ENCODE data around the gene GFPT2. TPM values are rescaled to one million over a fixed set of nuclear protein-coding genes. Genes with fewer than 3 reads are reported as not detected.
A peak's percentile ranks its signal among the peaks of the same experiment; 100 is the strongest.

GFPT2 gene
- total RNA-seq, 1 donor from 2014 or later, result 15.7 TPM

DNA sequence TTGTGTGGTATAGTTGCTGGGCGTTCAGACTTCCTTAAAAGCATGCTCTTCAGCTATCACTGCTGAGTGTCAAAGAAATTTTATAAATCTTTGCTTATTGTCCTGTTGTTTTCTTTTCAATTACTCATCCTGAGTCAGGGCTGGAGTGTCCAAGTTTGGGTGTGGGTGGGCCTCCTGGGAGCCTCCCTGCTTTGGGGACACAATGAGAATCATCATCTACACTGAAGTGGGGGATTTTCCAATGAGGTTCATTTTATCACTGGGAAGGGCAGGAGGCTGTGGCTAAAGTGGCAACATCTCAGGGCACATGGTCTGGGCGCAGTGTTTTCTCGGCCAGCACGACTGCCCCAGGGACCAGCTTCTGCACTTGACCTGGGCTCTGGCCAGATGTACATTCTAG, 19.5 kb downstream of the GFPT2 start:
- TF ChIP-seq, protein P1, sequence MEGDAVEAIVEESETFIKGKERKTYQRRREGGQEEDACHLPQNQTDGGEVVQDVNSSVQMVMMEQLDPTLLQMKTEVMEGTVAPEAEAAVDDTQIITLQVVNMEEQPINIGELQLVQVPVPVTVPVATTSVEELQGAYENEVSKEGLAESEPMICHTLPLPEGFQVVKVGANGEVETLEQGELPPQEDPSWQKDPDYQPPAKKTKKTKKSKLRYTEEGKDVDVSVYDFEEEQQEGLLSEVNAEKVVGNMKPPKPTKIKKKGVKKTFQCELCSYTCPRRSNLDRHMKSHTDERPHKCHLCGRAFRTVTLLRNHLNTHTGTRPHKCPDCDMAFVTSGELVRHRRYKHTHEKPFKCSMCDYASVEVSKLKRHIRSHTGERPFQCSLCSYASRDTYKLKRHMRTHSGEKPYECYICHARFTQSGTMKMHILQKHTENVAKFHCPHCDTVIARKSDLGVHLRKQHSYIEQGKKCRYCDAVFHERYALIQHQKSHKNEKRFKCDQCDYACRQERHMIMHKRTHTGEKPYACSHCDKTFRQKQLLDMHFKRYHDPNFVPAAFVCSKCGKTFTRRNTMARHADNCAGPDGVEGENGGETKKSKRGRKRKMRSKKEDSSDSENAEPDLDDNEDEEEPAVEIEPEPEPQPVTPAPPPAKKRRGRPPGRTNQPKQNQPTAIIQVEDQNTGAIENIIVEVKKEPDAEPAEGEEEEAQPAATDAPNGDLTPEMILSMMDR (IDR thresholded peaks at IDR 0.05; ENCODE audit: unreplicated experiment), result no peak
- Mint-ChIP-seq H3K27ac (no peak overlapping the region), H3K9me3 (no peaks in the 10 kb centered on the region), H3K4me1 (peaks cover 22% of the 10 kb centered on the region), H3K27me3 (ENCODE audit: low read depth) (no peaks in the 10 kb centered on the region), H3K4me3 (no peak overlapping the region), H3K36me3 (peaks cover 8% of the 10 kb centered on the region)
- no peak for DNase-seq (ENCODE audit: low spot score in 2 of 2, unreplicated experiment in 2 of 2)

DNA sequence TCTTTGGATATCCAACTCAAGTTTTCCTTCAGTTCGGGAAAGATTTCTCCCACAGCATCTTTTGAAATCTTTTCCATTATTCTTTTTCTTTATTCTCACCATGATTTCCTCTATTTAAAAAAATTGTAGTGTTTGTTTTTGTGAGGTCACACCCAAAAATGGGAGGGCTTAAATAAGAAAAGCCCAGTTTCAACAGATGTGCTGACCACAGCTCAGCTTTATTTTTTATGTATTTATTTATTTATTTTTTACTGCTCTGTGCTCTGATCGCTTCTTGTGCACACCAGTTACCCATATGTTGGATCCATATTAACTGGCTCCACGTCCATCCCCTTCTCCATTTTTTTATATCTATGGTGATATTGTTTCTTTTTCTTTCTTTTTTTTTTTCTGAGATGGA, 20.3 kb downstream of the GFPT2 start:
- H3K9me3 Mint-ChIP-seq, result no peaks in the 10 kb centered on the region
- peaks cover 22% of the 10 kb centered on the region for H3K4me1 Mint-ChIP-seq
- no peaks in the 10 kb centered on the region for H3K27me3 Mint-ChIP-seq (ENCODE audit: low read depth)
- peaks cover 8% of the 10 kb centered on the region for H3K36me3 Mint-ChIP-seq
- no peak overlapping the region for H3K27ac Mint-ChIP-seq
- TF ChIP-seq, protein P1 (IDR thresholded peaks at IDR 0.05; ENCODE audit: unreplicated experiment), result no peak
- no peak for DNase-seq (ENCODE audit: low spot score in 2 of 2, unreplicated experiment in 2 of 2)
- no peak overlapping the region for H3K4me3 Mint-ChIP-seq

DNA sequence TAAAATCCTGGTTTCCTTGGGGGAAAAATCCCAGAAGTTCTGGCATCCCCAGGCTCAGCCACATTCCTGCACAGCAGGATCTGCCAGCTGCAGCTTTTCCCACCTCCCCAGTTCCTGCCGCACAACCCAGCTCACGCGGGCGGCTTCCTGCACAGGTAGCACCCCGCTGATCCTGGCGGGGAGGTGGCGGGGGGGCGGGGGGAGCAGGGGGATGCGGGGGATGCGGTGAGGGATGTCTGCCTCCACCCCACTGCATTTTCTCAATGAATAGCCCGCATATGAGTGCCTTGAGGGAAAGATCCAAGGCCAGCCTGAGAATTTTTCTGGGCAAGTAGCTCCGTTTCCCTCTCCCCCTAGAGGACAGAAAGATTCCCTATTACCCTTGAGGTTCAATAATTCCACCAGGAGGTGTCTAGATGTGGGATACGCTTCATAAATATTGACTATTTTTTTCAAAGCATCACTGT, 21.1 kb downstream of the GFPT2 start:
- no peaks in the 10 kb centered on the region for H3K9me3 Mint-ChIP-seq
- TF ChIP-seq, protein P1 (IDR thresholded peaks at IDR 0.05; ENCODE audit: unreplicated experiment), result no peak
- peak overlapping the region; percentile 21 for H3K27ac Mint-ChIP-seq
- H3K36me3 Mint-ChIP-seq, result peaks cover 8% of the 10 kb centered on the region
- no peak overlapping the region for H3K4me3 Mint-ChIP-seq
- peaks cover 22% of the 10 kb centered on the region for H3K4me1 Mint-ChIP-seq
- DNase-seq (ENCODE audit: low spot score in 2 of 2, unreplicated experiment in 2 of 2), result no peak
- H3K27me3 Mint-ChIP-seq (ENCODE audit: low read depth), result no peaks in the 10 kb centered on the region

DNA sequence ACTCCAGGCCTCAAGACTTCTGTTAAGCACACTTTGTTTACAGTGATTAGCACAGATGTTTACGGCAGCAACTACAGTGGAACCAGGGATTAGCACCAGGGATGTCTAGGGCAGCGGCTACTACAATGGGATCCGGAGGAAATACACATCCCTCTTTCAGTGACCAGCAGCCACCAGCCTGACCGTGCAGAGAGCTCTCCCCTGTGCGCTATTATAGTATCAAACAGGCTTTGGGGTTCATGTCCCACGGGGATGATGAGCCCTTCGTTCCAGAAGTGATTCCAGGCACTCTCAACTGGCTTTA, 21.5 kb downstream of the GFPT2 start:
- H3K36me3 Mint-ChIP-seq, result peaks cover 8% of the 10 kb centered on the region
- H3K4me3 Mint-ChIP-seq, result no peak overlapping the region

DNA sequence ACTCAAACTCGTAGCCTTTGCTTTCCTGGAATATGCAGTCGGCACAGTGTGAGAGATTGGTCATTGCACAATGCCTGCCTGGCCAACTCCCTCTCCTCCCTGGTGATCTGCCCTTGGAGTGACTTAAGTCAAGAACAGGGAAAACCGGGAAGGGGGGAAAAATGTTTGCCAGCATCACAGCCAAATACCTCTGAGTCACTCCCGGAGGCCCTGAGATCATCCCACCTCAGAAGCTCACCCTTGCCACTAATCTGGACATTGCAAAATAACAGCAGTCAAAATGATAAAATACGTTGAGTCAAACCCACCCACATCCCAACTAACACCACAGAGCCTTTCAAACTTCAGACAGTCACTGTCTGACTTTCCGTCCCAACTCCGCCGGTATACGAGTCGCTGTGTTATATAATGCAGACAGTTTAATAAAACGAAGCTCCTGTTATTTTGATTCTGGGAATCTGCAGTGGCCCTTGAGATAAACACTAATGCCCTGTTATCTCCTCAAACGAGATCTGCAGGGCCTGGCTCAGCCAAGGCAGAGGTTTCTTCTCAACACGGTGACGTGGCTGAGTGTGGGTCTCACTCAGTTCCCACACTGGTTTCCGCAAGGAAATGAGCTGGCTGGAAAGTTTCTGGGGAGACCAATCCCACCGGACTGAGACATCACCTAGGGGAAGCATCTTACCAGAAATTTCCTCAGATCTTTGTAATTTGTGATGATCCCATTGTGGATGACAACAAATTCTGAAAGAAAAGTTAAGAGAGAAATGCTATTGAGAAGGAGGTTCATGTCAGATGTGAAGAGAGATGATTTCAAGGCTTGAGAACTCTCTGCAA, 22.1 kb downstream of the GFPT2 start:
- Mint-ChIP-seq H3K4me1 (peaks cover 22% of the 10 kb centered on the region), H3K36me3 (peaks cover 4% of the 10 kb centered on the region), H3K9me3 (no peaks in the 10 kb centered on the region), H3K4me3 (no peak overlapping the region), H3K27ac (peak overlapping the region; percentile 68), H3K27me3 (ENCODE audit: low read depth) (no peaks in the 10 kb centered on the region)
- TF ChIP-seq, protein P1 (IDR thresholded peaks at IDR 0.05; ENCODE audit: unreplicated experiment), result no peak
- DNase-seq (ENCODE audit: low spot score in 2 of 2, unreplicated experiment in 2 of 2), result no peak

More for the DNA sequence above, 21.5 kb downstream of the GFPT2 start:
- no peaks in the 10 kb centered on the region for H3K27me3 Mint-ChIP-seq (ENCODE audit: low read depth)
- DNase-seq (ENCODE audit: low spot score in 2 of 2, unreplicated experiment in 2 of 2), result no peak
- H3K27ac Mint-ChIP-seq, result peak overlapping the region; percentile 68
- H3K9me3 Mint-ChIP-seq, result no peaks in the 10 kb centered on the region
- H3K4me1 Mint-ChIP-seq, result peaks cover 22% of the 10 kb centered on the region
- TF ChIP-seq, protein P1 (IDR thresholded peaks at IDR 0.05; ENCODE audit: unreplicated experiment), result no peak
